GDM1 (cell line): ENCODE measurements around the gene POU5F1.

Experiments
- DNase-seq: peaks from one replicate; lab custom pipeline; 2025; lab: John Stamatoyannopoulos, UW

The POU5F1 gene

DNA sequence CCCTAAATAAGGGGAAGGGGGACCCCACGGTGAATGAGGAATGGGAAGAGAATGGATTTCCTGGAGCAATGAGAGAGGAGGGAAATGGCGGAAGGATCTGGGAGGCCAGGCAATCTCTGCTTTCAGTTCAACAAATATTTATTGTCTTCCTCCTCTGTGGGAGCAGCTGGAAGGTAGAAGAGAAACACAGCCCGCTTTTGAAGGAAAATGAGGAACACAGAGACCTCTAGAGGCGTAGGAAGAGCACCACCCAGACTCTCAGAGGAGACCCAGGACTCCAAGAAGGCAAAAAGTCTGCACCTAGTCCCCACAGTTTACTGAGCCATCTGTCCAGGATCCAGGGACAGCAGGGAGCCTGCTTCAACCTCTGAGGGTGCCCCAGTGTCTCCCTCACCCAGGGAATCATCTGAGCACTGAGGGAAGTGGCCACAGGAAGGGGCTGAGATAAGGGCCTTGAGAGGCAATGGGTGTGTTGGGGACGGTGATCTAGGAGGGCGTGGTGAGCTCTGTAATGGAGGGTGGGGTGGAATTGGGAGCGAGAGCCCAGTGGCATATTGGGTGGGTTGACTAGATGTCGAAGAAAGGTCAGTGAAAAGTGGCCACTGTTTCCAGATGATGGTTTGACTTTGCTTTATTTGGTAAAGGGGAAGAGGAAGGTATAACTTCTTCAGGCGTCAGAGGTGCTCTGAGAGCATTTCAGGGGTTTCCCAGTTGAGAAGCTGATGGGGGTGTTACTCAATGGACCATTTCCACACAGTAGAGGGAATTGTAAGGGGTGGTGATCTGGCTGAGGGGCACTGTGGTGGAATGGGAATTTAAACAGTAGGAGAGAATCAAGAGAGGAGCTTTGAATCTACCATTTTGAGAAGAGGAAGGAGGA is 55.3 kb downstream of the POU5F1 start:
- DNase-seq = no peak

- DNase-seq = no peak
Observed at GRCh38 chr6:31114541-31114878, 56.0 kb downstream of the POU5F1 start, which contains the start of gene PSORS1C1. Gene PSORS1C1, plus strand, starts transcription at chr6:31114800. Its CDS starts 14,833 bp downstream, at chr6:31129633.
